Measurements from ENCODE around the gene TMEM171. TPM values are rescaled to one million over a fixed set of nuclear protein-coding genes. Genes with fewer than 3 reads are reported as not detected.

TMEM171 gene, protein sequence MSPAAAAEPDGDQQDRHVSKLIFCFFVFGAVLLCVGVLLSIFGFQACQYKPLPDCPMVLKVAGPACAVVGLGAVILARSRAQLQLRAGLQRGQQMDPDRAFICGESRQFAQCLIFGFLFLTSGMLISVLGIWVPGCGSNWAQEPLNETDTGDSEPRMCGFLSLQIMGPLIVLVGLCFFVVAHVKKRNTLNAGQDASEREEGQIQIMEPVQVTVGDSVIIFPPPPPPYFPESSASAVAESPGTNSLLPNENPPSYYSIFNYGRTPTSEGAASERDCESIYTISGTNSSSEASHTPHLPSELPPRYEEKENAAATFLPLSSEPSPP
- total RNA-seq: 1 to 10 TPM in 2 of 4 donors, under 1 TPM in 1, not detected in 1; 0.25 to 1.5 (median 1.3) TPM

DNA sequence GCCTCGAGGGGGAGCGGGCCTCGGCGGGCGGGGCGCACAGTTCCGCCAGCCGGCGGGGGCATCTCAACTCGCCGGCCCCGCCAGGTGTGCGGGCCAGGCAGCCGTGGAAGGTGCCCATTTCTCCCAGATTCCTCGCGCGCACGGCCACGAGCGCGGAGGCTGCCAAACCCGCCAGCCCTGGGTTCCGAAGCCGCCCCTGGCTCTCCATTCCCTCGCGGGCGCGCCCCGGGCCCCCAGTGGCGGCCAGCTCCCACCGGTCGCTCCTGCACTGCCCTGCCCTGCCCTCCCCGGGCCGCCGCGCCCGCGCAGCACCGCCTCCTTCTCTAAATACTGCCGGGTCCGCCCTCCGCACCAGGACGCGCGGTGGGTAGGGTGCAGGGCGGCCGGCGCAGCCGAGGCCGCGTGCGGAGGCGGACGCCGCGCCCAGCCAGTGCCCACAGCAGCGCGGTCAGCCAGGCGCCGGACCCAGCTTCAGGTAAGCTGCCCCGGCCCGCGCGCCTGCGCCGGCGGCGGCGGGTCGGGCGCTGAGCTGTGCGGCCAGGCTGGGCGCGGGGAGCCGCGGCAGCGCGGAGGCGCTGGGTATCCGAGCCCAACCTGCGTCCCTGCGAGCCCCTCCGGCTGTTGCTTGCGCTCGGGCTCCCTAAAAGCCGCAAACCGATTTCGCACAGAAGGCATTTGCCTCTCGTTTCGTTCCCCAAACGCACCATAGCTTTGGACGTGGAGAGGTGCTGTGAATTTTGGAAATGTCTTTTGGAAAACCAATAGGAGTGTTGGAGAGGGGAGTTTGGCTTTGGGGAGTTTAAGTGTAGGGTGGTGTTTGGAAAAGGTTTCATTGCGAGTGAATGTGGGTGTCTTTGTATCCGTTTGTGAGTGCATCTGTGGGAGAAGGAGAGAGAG, at the start of gene TMEM171:
Gene TMEM171 (plus strand): TSS at position 354 of the 897 bp plus-strand sequence. CDS start 2,799 bp downstream, outside the sequence.
- WGBS, 2 donors: 1% methylated on average over 22 to 62 of the region's 94 CpGs
- DNase-seq (ENCODE audit: low spot score in 2 of 2): no peak
- intact Hi-C loops (cut with DNase I; ENCODE audit: low total_unique reads): no loop called here
- H3K4me3 ChIP-seq (ENCODE audit: low read depth, poor library complexity, severe bottlenecking): peak within 1 kb of the TSS; percentile 7
- TF ChIP-seq, protein P1, sequence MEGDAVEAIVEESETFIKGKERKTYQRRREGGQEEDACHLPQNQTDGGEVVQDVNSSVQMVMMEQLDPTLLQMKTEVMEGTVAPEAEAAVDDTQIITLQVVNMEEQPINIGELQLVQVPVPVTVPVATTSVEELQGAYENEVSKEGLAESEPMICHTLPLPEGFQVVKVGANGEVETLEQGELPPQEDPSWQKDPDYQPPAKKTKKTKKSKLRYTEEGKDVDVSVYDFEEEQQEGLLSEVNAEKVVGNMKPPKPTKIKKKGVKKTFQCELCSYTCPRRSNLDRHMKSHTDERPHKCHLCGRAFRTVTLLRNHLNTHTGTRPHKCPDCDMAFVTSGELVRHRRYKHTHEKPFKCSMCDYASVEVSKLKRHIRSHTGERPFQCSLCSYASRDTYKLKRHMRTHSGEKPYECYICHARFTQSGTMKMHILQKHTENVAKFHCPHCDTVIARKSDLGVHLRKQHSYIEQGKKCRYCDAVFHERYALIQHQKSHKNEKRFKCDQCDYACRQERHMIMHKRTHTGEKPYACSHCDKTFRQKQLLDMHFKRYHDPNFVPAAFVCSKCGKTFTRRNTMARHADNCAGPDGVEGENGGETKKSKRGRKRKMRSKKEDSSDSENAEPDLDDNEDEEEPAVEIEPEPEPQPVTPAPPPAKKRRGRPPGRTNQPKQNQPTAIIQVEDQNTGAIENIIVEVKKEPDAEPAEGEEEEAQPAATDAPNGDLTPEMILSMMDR (IDR thresholded peaks at IDR 0.05): no peak
- TF ChIP-seq POLR2A (IDR thresholded peaks at IDR 0.05): no peak

DNA sequence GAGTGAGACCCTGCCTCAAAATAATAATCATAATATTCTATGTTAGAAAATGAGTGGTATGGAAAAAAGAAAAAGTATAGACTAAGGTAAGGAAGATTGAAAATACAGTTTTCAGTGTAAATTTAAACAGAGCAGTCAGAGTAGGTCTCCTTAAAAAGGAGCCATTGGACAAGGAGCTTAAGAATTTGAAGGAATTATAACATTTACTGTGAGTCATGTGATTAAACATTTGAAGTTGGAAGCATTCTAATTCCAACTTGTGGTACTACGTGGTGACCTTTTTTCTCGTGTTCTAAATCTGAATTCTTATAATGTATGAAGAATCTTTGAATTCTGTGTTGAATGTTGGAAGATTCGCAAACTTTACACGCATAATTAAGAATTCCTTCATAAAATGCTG, 39.3 kb upstream of the TMEM171 start:
- intact Hi-C loops (cut with DNase I; ENCODE audit: low total_unique reads): no loop called here
- TF ChIP-seq POLR2A (IDR thresholded peaks at IDR 0.05): no peak
- TF ChIP-seq, protein P1 (IDR thresholded peaks at IDR 0.05): no peak
- whole genome bisulfite sequencing, 2 donors: 69 to 97% methylated on average over 4 of the region's 4 CpGs

DNA sequence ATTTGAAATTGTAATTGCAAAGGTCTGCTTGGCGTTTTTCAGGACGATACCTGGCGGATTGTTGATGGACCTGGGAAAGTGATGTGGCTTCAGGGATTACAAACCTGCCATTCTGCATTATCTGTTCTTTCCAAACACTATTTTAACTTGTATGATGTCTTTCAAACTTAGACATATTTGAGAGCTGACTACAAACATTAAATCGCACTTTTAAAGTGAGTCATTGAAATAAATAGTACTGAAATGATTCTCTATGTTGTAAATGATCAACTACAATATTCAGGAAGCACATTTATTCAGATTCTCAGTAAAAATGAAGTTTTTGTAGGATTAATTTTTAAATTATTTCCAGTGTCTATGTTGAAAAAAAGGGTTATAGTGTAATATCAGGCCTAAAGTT, 32.3 kb upstream of the TMEM171 start:
- TF ChIP-seq, protein P1 (IDR thresholded peaks at IDR 0.05): no peak
- TF ChIP-seq POLR2A (IDR thresholded peaks at IDR 0.05): no peak
- intact Hi-C loops (cut with DNase I; ENCODE audit: low total_unique reads): no loop called here
- no peak overlapping the region for H3K4me3 ChIP-seq (ENCODE audit: low read depth, poor library complexity, severe bottlenecking)
- DNase-seq (ENCODE audit: low spot score in 2 of 2): no peak
- 93 to 95% methylated on average over 4 of the region's 4 CpGs for WGBS, 2 donors

More for the DNA sequence above, 39.3 kb upstream of the TMEM171 start:
- DNase-seq (ENCODE audit: low spot score in 2 of 2): no peak
- no peak overlapping the region for H3K4me3 ChIP-seq (ENCODE audit: low read depth, poor library complexity, severe bottlenecking)

DNA sequence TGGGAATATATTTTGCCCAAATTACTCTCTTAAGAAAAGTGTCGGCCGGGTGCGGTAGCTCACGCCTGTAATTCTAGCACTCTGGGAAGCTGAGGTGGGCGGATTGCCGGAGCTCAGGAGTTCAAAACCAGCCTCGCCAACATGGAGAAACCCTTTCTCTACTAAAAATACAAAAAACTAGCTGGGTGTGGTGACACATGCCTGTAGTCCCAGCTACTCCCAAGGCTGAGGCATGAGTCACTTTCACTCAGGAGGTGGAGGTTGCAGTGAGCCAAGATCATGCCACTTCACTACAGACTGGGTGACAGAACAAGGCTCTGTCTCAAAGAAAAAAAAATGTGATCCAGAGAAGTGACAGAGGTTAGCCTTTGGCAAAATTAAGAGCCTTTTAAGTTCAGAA, 26.4 kb upstream of the TMEM171 start:
- TF ChIP-seq, protein P1 (IDR thresholded peaks at IDR 0.05): no peak
- TF ChIP-seq POLR2A (IDR thresholded peaks at IDR 0.05): no peak

DNA sequence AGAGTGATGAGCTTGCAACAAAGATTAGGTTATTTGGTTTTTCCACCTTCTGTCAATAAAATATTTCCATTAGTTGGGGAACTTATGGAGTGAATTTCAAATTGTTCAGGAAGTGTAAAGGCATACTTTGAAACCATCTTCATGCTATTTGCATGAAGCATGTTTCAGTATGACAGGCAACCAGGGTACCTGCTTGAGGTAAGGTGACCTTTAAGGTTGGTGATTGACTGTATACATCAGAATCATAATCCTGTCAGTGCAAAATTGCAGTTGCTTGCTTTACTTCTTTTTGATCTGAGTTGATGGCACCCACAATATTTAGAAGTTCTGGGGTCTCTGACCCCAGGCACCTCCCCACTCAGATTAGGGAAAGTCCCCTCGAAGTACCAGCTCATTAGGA, 26.0 kb upstream of the TMEM171 start:
- no peak for TF ChIP-seq POLR2A (IDR thresholded peaks at IDR 0.05)
- TF ChIP-seq, protein P1 (IDR thresholded peaks at IDR 0.05): no peak
- WGBS, 2 donors: 89 to 93% methylated on average over 1 of the region's 1 CpG
- intact Hi-C loops (cut with DNase I; ENCODE audit: low total_unique reads): no loop called here
- DNase-seq (ENCODE audit: low spot score in 2 of 2): no peak
- H3K4me3 ChIP-seq (ENCODE audit: low read depth, poor library complexity, severe bottlenecking): no peak overlapping the region

More for the DNA sequence above, 26.4 kb upstream of the TMEM171 start:
- DNase-seq (ENCODE audit: low spot score in 2 of 2): no peak
- 44 to 54% methylated on average over 7 of the region's 7 CpGs for WGBS, 2 donors
- intact Hi-C loops (cut with DNase I; ENCODE audit: low total_unique reads): no loop called here
- H3K4me3 ChIP-seq (ENCODE audit: low read depth, poor library complexity, severe bottlenecking): no peak overlapping the region

Measured in lower leg skin (tissue), 4 donors.